PC-3 (cell line): ENCODE results near the gene KCNQ1OT1. TPM values are rescaled to one million over a fixed set of nuclear protein-coding genes. Genes with fewer than 3 reads are reported as not detected.

Source experiments
- ATAC-seq: fragments of 200-7000 bp; cut with Tn5 transposase; 2 replicates; pipeline ENCODE4 v1.9.1; 2020; ENCODE audit warnings: mild to moderate bottlenecking, moderate library complexity
- BruUV-seq: library from RNA; stranded (reverse); fragments of 400-500 nt; replicated peaks from 2 replicates; lab custom pipeline; 2021; lab: Mats Ljungman, UMichigan
- CTCF ChIA-PET: fragments of 300-600 bp; sonication (Branson Sonifier 250); formaldehyde crosslinking; loops from one replicate; lab custom pipeline; 2022; ENCODE audit warnings: antibody characterized with exemption; lab: Charles Lee
- POLR2A ChIA-PET: fragments of 300-600 bp; sonication (Branson Sonifier 250); formaldehyde crosslinking; loops from one replicate; lab custom pipeline; 2022; ENCODE audit warnings: antibody characterized with exemption; ENCODE audit not compliant: unreplicated experiment; lab: Charles Lee
- DNase-seq: peaks from one replicate; pipeline ENCODE4 v3.0.0-alpha.2; 2015
- H2AFZ ChIP-seq: fragments of 300-600 bp; sonication (generic); 2 replicates; pipeline ENCODE4 v1.6.0; 2016; ENCODE audit warnings: antibody characterized with exemption, low read length
- H3F3A ChIP-seq: fragments of 300-600 bp; sonication (generic); one replicate; pipeline ENCODE4 v1.6.0; 2017; ENCODE audit warnings: antibody characterized with exemption, low read length, control low read depth, mild to moderate bottlenecking; ENCODE audit not compliant: unreplicated experiment
- H3K27ac ChIP-seq: fragments of 300-600 bp; sonication (generic); 2 replicates; pipeline ENCODE4 v1.5.1; 2016; ENCODE audit warnings: mild to moderate bottlenecking, low read length
- H3K27me3 ChIP-seq: fragments of 300-600 bp; sonication (generic); 2 replicates; pipeline ENCODE4 v1.6.1; 2016; ENCODE audit warnings: low read length, mixed read lengths
- H3K36me3 ChIP-seq: fragments of 300-600 bp; sonication (generic); 2 replicates; pipeline ENCODE4 v1.6.1; 2016; ENCODE audit warnings: low read depth, mixed run types, low read length, mixed read lengths
- H3K4me1 ChIP-seq: fragments of 300-600 bp; sonication (generic); 2 replicates; pipeline ENCODE4 v1.5.1; 2016; ENCODE audit warnings: low read length; ENCODE audit not compliant: insufficient read depth
- H3K4me2 ChIP-seq: fragments of 300-600 bp; sonication (generic); 2 replicates; pipeline ENCODE4 v1.6.0; 2016; ENCODE audit warnings: low read length
- H3K4me3 ChIP-seq: fragments of 300-600 bp; sonication (generic); 2 replicates; pipeline ENCODE4 v1.5.1; 2016; ENCODE audit warnings: mild to moderate bottlenecking, low read length, mixed read lengths
- H3K79me2 ChIP-seq: fragments of 300-600 bp; sonication (generic); 2 replicates; pipeline ENCODE4 v1.6.1; 2017; ENCODE audit warnings: low read length, mixed read lengths
- H3K9ac ChIP-seq: fragments of 300-600 bp; sonication (generic); 2 replicates; pipeline ENCODE4 v1.6.0; 2016; ENCODE audit warnings: mild to moderate bottlenecking, low read length
- H3K9me2 ChIP-seq: fragments of 300-600 bp; sonication (generic); replicated peaks from 2 replicates; pipeline ENCODE4 v1.6.1; 2016; ENCODE audit warnings: mixed run types, low read length, mixed read lengths
- H3K9me3 ChIP-seq: fragments of 300-600 bp; sonication (generic); 2 replicates; pipeline ENCODE4 v1.6.1; 2016; ENCODE audit warnings: low read length, mixed read lengths
- H4K20me1 ChIP-seq: fragments of 300-600 bp; sonication (generic); 2 replicates; pipeline ENCODE4 v1.6.1; 2016; ENCODE audit warnings: low read length, mixed read lengths
- EZH2 ChIP-seq: fragments of 300-600 bp; sonication (generic); IDR thresholded peaks from one replicate; pipeline ENCODE4 v1.6.1; 2017; ENCODE audit warnings: antibody characterized with exemption, mild to moderate bottlenecking, low read length; ENCODE audit not compliant: unreplicated experiment
- EZH2phosphoT487 ChIP-seq: fragments of 300-600 bp; sonication (generic); IDR thresholded peaks from 2 replicates; pipeline ENCODE4 v1.6.1; 2018; ENCODE audit warnings: mild to moderate bottlenecking, antibody characterized with exemption, low read length, borderline replicate concordance
- intact Hi-C: fragments of 100-400 bp; cut with micrococcal nuclease; formaldehyde crosslinking; loops from 2 replicates; pipeline ENCODE4 v1.9.0; 2023
- total RNA-seq: library from RNA; depleted of rRNA; stranded (reverse); fragments of >200 nt; gene quantifications from 2 replicates; pipeline ENCODE4 v1.2.3, GENCODE V29; 2014
- TF ChIP-seq, protein P1 (sequence below): fragments of 300-600 bp; sonication (generic); conservative IDR thresholded peaks from 2 replicates; pipeline ENCODE4 v1.5.1; 2017; ENCODE audit warnings: antibody characterized with exemption, low read depth, mild to moderate bottlenecking, low read length

KCNQ1OT1 gene
- total RNA-seq, 1 experiment from 2014 or later: 1.5 TPM

DNA sequence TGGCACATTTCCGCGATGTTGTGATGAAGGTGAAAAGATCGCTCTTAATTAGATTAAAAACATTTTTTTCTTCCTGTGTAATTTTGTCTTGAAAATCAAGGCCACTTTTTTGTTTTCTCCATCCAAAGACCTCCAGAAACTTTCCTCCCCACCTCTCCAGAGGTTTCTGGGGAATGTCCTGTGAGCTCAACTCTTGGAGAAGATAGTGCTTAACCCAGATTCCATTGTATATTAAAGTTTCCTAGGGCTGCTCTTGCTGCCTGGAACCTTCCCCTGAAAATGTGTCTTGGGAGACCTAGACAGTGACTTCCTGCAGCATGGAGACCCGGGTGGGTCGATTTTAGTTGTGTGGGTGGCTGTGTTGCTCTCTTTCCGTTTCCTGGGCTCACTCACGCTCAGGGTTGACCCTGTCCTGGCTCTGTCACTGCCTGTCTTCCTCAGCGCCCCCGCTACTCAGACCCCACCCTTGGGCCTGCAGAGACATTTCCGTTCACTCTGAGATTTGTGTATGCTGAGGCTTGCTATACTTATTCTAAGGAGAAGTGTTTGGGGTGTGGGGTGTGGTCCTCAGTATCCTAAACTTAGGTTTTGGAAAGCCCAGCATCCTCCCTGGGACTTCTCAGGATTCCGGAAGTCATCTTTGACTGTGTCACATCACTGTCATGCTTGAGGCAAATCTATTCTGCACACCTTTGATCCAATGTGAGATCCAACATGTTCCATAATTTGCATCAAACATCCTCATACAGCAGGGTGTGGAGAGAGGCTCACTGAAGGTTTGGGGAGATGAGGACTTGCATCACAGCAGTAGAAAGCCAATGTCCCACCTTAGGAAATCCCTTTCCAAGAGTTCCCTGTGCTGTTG lies 47.2 kb downstream of the KCNQ1OT1 start:
- no peak for DNase-seq
- H4K20me1 ChIP-seq: no peaks in the 10 kb centered on the region
- no peaks in the 10 kb centered on the region; the same call in 1 of the 2 replicates for H3K4me1 ChIP-seq
- H3F3A ChIP-seq: no peaks in the 10 kb centered on the region
- no peak overlapping the region for H3K9ac ChIP-seq
- H2AFZ ChIP-seq: no peak overlapping the region
- H3K9me2 ChIP-seq: no peaks in the 10 kb centered on the region; the same call in 1 of the 2 replicates
- H3K4me3 ChIP-seq: no peak overlapping the region
- H3K27ac ChIP-seq: no peak overlapping the region
- ChIA-PET CTCF (no interaction called here), POLR2A (no interaction called here)
- H3K9me3 ChIP-seq: peaks cover 19% of the 10 kb centered on the region
- H3K79me2 ChIP-seq: no peaks in the 10 kb centered on the region
- TF ChIP-seq EZH2phosphoT487 (no peak), EZH2 (no peak)
- TF ChIP-seq, protein P1, sequence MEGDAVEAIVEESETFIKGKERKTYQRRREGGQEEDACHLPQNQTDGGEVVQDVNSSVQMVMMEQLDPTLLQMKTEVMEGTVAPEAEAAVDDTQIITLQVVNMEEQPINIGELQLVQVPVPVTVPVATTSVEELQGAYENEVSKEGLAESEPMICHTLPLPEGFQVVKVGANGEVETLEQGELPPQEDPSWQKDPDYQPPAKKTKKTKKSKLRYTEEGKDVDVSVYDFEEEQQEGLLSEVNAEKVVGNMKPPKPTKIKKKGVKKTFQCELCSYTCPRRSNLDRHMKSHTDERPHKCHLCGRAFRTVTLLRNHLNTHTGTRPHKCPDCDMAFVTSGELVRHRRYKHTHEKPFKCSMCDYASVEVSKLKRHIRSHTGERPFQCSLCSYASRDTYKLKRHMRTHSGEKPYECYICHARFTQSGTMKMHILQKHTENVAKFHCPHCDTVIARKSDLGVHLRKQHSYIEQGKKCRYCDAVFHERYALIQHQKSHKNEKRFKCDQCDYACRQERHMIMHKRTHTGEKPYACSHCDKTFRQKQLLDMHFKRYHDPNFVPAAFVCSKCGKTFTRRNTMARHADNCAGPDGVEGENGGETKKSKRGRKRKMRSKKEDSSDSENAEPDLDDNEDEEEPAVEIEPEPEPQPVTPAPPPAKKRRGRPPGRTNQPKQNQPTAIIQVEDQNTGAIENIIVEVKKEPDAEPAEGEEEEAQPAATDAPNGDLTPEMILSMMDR: no peak
- no peaks in the 10 kb centered on the region for H3K36me3 ChIP-seq
- BruUV-seq: no TSS peak
- intact Hi-C loops: no loop called here
- no peaks in the 10 kb centered on the region for H3K27me3 ChIP-seq
- ATAC-seq: no peak
- H3K4me2 ChIP-seq: no peak overlapping the region

DNA sequence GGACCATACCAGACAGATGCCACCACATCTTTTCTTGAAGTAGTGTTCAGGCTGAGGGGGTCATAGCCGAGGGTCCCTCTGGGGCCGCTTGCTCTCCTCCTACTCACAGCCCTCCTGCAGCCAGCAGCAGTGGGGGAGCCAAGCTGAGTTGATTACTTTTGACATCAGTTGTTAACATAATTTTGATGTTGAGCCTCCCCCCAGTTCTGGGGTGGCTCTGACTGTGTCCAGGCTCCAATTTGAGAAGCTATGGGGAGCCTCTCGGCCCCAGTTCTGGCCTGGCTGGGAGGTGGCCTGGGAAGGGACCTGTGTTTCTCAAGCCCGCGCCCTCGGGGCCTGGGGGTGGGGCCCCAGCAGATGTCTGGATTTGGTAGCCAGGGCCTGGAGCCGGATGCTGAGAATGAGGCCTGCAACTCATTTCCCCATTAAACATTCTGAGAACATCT lies 47.9 kb downstream of the KCNQ1OT1 start:
- Histone ChIP-seq H3K27ac (no peak overlapping the region), H3K9me3 (peaks cover 19% of the 10 kb centered on the region), H2AFZ (no peak overlapping the region), H3K36me3 (no peaks in the 10 kb centered on the region), H3K9me2 (no peaks in the 10 kb centered on the region; the same call in 1 of the 2 replicates), H3F3A (no peaks in the 10 kb centered on the region), H4K20me1 (no peaks in the 10 kb centered on the region), H3K27me3 (no peaks in the 10 kb centered on the region), H3K9ac (no peak overlapping the region), H3K4me3 (no peak overlapping the region), H3K79me2 (no peaks in the 10 kb centered on the region), H3K4me2 (no peak overlapping the region), H3K4me1 (no peaks in the 10 kb centered on the region; the same call in 1 of the 2 replicates)
- ChIA-PET CTCF (no interaction called here), POLR2A (no interaction called here)
- intact Hi-C loops: no loop called here
- TF ChIP-seq, protein P1: no peak
- TF ChIP-seq EZH2phosphoT487 (no peak), EZH2 (no peak)
- BruUV-seq: no TSS peak
- ATAC-seq (no peak), DNase-seq (no peak)
